SKM-1 (cell line): ENCODE measurements around the gene HSD17B3.
"Not testable (repeated sequence)": the region's sequence is repeated elsewhere in the genome, so short reads cannot be mapped to it uniquely, and the experiment has no call there.

Experiments used
- DNase-seq: peaks from one replicate; lab custom pipeline; 2025; ENCODE audit not compliant: unreplicated experiment; lab: John Stamatoyannopoulos, UW

HSD17B3 gene

DNA sequence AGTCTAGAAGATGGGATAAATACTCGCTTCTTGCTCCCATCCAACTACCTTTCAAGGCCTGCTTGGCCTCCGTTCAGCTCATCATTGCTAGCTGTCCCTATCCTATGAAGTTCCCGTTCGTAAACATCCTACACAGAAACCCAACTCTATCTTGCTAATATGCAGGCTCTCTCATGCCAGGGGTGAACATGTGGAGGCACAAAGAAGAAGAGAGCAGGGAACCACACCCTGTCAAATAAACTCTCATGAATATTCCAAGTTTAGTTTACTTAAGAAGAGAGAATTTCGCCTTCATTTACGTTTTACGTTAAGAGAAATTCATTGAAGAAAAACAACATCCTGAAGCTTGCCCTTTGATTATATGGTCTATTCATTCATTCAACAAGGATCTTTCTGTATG is 7.9 kb upstream of the HSD17B3 start:
- no peak for DNase-seq

- DNase-seq, result not testable (repeated sequence)
Observed at GRCh38 chr9:96306958-96307357, 5.0 kb upstream of the HSD17B3 start.

DNA sequence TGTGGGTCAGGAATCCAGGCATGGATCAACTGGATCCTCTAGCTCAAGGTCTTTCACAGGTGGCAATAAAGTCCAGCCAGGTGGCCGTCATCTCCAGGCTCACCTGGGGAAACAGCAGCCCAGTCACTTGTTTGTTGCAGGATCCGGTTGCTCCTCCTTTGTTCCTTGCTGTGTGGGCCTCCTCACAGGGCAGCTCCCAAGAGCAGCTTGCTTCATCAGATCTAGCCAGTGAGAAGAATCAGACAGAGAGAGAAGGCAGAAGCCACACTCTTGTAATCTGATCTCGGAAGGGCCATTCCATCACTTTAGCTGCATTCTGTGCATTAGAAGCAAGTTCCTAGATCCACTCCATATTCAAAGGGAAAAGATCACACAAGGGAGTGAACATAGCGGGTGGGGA is 3.2 kb upstream of the HSD17B3 start:
- no peak for DNase-seq

DNA sequence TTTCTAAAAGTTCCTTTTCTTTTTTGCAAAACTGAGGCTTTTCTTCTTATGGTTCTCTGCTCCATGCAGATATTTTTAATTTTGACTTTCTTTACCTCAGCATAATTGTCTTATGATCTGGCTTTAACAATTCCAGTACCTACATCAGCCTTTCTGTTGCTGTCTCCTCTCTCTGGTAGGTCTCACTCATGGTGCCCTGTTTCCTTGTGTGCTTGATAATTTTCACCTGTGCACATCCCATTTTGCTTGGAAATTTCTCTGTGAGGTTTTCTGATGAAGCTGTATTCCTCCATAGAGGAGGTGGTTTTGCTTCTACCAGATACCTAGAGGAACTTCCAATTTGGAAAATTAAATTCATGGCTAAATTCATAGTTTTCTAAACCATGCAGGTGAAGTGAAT is 2.3 kb upstream of the HSD17B3 start:
- no peak for DNase-seq

DNA sequence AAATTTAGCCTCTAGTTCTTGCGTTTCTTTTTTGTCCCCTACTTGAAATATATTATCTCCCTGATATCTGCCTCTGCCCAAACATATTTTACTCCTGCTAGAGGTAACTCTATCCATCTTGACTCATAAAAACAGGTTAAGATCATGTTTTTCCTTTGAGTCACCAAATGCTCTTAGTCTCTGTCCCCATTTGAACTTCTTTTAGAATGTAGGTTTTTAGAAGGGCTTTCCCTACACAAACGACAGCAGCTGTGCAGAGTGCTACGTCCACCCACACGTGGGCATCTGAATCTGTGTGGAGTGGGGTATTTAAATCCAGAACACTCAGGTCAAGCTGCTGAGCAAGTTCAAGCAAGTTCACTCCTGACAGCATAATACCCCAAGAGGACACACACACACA is 2.2 kb downstream of the HSD17B3 start:
- DNase-seq, result no peak

DNA sequence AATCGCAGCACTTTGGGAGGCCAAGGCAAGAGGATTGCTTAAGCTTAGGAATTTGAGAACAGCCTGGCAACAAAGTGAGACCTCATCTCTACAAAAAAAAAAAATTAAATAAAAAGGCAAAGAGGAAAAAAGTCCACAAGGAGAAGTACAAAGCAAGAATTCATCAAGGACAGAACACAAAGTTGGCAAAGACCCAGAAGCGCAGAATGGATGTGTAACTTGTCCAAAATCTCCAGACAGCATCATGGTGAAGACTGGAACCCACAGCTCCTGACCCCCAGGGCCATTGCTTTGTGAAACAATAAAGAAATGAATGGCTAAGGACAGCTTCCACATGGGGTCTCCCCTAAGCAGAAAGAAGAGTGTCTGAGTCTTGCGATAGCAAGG is 7.8 kb downstream of the HSD17B3 start:
- DNase-seq, result no peak

DNA sequence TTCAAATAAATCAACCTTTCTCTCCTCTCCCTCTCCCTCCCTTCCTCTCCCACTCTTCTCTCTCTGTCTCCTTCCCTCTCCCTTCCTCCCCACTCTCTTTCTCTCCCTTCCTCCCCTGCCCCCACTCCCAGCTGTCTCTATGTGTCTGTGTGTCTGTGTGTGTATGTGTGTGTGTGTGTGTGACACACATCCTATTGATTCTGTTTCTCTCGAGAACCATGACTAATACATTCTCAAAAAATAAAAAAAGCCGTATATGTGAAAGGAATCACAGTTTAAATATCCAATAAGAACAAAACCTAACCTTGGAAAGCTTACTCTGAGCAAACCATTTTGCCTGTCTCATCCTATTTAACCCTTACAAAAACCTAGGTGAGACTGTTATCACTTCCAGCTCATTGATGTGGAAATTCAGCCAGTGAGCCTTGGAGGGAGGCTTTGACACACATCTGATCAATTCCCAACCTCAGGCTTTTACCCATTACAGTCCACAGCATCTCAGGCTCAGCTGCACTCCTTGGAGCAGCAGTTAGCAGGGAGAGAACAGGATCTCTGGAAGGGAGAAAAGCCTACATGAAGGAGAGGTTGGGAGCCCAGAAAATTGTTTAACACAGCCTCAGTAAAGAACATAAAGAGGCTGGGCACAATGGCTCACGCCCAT is 8.3 kb downstream of the HSD17B3 start:
- no peak for DNase-seq

GRCh38 chr9:96289392-96289791 is 12.6 kb downstream of the HSD17B3 start:
- no peak for DNase-seq

GRCh38 chr9:96281641-96282040 is 20.3 kb downstream of the HSD17B3 start:
- DNase-seq, result no peak

GRCh38 chr9:96279932-96280331 is 22.0 kb downstream of the HSD17B3 start:
- no peak for DNase-seq

DNA sequence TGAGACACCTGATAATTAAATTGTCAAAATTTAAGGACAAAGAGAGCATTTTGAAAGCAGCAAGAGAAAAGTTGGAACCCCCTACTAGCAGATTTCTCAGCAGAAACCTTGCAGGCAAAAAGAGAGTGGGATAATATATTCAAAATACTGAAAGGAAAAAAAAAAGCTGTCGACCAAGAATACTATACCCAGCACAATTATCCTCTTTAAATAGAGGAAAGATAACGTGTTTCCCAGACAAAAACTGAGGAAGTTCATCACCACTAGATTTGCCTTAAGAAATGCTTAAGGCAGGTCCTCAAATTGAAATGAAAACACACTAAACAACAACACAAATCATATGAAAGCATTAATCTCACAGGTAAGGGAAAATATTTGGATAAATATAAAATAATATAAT is 27.0 kb downstream of the HSD17B3 start:
- DNase-seq, result no peak

DNA sequence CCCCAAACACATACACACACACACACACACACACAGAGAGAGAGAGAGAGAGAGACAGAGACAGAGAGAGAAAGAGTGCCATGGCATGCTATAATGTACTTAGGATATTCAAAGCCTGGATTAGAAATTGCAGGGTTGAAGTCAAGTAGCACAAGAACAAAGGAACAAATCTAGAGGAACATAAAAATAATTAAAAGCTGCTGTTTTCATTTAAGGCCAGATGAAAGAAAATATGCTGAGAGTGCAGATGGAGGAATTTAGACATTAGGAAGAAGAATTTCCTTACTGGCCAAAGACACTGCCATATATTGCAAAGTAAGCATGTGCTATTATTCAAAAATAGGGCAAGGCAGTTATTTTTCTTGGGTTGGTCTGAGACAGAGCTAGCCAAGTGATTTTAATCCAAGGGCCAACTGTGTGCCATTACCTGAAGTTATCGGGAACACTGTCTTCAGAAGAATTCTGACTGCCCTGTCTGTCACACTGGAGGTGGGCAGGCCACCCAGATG is 31.7 kb downstream of the HSD17B3 start:
- DNase-seq, result no peak

- no peak for DNase-seq
Observed at GRCh38 chr9:96258967-96259366, 43.0 kb downstream of the HSD17B3 start.

DNA sequence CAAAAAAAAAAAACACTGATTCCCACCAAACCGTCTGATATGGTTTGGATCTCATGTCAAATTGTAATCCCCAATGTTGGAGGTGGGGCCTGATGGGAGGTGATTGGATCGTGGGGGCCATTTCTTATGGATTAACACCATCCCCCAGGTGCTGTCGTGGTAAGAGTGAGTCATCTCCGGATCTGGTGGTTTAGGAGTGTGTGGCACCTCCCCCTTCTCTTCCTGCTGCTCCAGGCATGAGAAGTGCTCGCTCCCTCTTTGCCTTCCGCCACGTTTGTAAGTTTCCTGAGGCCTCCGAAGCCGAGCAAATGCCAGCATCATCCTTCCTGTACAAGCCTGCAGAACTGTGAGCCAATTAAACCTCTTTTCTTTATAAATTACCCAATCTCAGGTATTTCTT is 45.2 kb downstream of the HSD17B3 start:
- DNase-seq, result no peak

DNA sequence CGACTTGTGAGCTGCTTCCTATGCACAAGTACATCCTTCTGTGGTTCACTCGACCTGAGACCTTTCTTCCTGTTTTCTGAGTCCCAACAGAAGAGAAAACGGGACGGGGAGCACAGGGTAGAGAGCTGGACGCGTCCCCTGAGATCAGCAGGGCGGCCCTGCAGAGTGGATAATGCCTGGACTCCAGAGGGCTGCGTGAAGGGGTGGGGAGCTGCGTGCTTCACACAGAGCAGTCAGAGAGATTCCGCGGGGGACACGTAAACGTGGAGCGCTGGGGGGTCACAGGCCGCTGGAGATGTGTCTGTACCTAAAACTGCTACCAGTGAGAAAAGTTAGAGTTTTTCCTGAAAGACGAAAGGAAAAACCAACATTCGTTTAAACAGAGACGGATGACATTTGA is 46.3 kb downstream of the HSD17B3 start:
- no peak for DNase-seq

- no peak for DNase-seq
Observed at GRCh38 chr9:96253059-96253696, 48.8 kb downstream of the HSD17B3 start.

GRCh38 chr9:96251451-96251850 is 50.5 kb downstream of the HSD17B3 start:
- no peak for DNase-seq

- no peak for DNase-seq
Observed at GRCh38 chr9:96249746-96250145, 52.2 kb downstream of the HSD17B3 start.

DNA sequence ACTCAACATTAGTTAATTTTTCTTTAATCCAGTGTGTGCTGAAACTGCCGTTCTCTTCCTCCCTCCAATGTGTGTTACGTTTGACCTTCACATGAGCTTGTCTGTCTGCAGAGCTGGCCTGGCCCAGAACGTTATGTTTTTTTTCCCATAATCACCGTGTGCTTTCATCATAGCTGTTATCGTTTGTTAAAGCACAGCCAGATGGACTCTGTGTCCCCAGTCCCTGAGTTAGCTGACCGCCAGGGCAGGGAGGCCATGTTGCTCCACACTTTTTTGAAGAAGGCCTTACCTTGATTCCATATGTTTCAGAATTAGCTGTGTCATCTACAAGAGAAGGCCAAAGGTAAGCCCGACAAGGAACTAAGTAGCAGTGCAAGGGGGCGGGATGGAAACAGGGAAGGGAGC is 55.7 kb downstream of the HSD17B3 start:
- no peak for DNase-seq

DNA sequence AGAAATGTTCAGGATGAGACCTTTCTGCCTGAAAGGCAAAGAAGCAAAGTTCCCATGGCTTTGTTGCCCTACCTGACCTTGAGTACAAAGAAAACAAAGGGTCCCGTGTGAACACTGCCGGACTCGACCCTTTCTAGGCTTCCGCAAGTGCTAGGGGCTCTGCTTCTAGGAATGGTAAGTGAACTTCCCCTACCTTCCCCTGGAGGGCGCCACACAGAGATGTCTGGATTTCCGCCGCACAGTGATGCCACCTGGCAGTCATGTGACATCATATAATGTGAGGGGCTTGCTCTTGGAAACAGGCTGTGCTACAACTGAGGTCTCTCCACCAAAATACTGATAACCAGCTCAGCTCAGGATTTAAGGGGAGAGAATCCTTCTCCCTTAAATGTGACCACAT is 56.6 kb downstream of the HSD17B3 start:
- no peak for DNase-seq

DNA sequence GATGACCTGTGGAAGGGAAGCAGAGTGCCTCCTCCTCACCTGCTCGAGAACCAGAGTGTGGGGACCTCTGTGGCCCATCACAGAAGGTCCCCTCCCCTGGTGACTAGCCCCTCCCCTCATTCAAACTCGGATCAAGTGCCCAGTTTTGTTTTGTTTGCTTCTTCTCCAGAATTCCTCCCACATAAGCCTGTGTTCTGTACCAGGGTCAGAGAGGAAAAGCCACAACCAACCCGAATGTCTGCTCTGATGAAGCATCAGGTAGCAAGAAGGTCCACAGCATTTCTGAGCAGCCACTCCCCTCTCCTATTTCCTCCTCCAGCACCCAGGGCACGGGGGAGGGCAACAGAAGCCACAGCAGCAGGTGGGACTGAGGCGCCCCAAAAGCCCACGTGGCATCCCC is 58.2 kb downstream of the HSD17B3 start:
- no peak for DNase-seq

DNA sequence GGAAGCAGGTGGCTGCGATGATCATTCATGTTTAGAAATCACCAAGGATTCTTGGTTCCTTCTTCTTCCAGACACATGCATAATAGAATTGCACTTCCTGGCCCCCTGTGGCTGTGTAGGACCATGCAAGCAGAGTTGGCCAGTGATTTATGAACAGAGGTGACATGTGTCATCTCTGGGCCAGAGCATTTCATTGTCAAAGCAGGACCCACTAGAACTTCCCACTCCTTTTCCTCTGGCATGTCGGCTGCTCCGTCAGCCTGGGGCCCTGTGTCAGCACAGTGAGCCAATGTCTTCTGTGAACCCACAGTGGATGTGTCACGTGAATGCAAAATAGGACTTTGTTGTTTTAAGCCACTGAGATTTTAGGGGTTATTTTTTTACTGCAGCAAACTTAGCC is 59.2 kb downstream of the HSD17B3 start:
- no peak for DNase-seq

GRCh38 chr9:96241391-96241809 is 60.6 kb downstream of the HSD17B3 start:
- DNase-seq, result no peak
